Activated naive CD8-positive, alpha-beta T cell (primary cell): ENCODE measurements around the gene CFAP74.

Experiments used
- H3K27ac Mint-ChIP-seq: one replicate; pipeline ENCODE4 v1.8.0; 2021; ENCODE audit warnings: mixed read lengths
- H3K27me3 Mint-ChIP-seq: one replicate; pipeline ENCODE4 v1.8.0; 2021; ENCODE audit warnings: mixed read lengths
- H3K36me3 Mint-ChIP-seq: one replicate; pipeline ENCODE4 v1.8.0; 2021; ENCODE audit warnings: mixed read lengths
- H3K4me1 Mint-ChIP-seq: one replicate; pipeline ENCODE4 v1.8.0; 2021; ENCODE audit warnings: low read depth, mixed read lengths
- H3K4me3 Mint-ChIP-seq: one replicate; pipeline ENCODE4 v1.8.0; 2021; ENCODE audit warnings: mild to moderate bottlenecking, mixed read lengths
- H3K9me3 Mint-ChIP-seq: one replicate; pipeline ENCODE4 v1.8.0; 2021; ENCODE audit warnings: low read depth, mixed read lengths

CFAP74 gene

DNA sequence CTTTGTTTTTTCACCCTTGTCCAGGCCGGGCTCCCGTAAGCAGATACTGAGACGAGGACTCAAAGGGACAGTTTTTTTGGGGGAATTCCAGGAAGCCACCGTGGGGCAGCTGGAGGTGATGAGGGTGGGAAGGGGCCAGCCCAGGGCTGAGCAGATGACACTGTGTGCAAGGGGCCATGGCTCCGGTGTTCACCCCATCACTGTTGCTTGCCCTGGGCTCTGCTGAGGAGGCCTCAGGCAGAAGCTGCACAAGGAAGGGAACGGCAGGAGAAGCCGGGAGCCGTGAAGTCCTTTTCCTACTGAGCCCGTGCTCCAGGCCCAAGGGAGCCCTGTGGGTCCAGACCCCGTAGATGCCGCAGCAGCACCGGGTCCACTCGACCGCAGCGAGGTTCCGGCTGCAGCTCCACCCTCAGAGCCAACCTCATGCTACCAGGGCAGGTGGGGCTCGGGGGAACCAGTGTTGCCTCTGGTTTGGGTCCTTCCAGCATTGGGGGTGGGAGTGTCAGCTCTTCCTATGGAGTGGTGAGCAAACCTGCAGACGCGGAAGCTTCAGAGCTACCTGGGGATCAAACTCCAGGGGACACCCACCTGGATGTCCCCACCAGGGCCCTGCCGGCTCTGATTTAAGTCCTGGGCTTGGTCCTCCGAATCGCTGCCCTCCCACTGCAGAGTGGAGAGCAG is 92.8 kb downstream of the CFAP74 start:
- H3K36me3 Mint-ChIP-seq = no peaks in the 10 kb centered on the region
- no peak overlapping the region for H3K27ac Mint-ChIP-seq
- no peaks in the 10 kb centered on the region for H3K9me3 Mint-ChIP-seq
- H3K4me3 Mint-ChIP-seq = peak overlapping the region; percentile 67
- H3K27me3 Mint-ChIP-seq = no peaks in the 10 kb centered on the region
- peaks cover 14% of the 10 kb centered on the region for H3K4me1 Mint-ChIP-seq

DNA sequence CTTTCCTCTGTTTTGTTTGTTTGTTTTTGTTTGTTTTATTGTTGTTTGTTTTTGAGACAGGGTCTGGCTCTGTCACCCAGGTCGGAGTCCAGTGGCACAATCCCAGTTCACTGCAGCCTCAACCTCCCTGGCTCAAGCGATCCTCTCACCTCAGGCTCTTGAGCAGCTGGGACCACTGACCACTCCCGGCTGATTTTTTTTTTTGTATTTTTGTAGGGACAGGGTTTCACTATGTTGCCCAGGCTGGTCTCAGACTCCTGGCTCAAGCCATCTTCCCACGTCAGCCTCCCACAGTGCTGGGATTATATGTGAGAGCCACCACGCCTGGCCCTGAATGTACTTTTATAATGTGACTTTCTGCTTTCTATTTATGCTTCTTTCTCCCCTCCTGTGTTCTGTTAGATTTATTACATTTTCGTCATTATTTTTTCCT is 93.5 kb downstream of the CFAP74 start:
- Mint-ChIP-seq H3K4me1 (peaks cover 14% of the 10 kb centered on the region), H3K9me3 (no peaks in the 10 kb centered on the region), H3K27me3 (no peaks in the 10 kb centered on the region), H3K36me3 (no peaks in the 10 kb centered on the region), H3K4me3 (peak overlapping the region; percentile 67), H3K27ac (peak overlapping the region; percentile 67)

DNA sequence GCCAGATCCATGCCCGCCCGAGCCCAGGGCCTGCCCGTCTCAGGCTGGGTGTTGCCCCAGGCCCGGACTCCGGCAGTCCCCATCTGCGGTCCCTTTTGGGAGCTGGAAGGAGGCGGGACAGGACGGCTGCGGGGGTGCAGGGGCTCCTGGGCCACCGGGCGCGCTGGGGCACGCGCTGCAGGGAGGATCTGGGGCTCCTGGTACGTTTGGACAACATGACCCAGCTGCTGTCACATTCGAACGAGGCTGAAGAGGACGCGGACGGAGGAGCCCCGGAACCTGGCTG is 95.1 kb downstream of the CFAP74 start:
- H3K27me3 Mint-ChIP-seq = no peaks in the 10 kb centered on the region
- no peak overlapping the region for H3K27ac Mint-ChIP-seq
- H3K4me1 Mint-ChIP-seq = peaks cover 14% of the 10 kb centered on the region
- no peaks in the 10 kb centered on the region for H3K9me3 Mint-ChIP-seq
- no peaks in the 10 kb centered on the region for H3K36me3 Mint-ChIP-seq
- H3K4me3 Mint-ChIP-seq = peak overlapping the region; percentile 27

DNA sequence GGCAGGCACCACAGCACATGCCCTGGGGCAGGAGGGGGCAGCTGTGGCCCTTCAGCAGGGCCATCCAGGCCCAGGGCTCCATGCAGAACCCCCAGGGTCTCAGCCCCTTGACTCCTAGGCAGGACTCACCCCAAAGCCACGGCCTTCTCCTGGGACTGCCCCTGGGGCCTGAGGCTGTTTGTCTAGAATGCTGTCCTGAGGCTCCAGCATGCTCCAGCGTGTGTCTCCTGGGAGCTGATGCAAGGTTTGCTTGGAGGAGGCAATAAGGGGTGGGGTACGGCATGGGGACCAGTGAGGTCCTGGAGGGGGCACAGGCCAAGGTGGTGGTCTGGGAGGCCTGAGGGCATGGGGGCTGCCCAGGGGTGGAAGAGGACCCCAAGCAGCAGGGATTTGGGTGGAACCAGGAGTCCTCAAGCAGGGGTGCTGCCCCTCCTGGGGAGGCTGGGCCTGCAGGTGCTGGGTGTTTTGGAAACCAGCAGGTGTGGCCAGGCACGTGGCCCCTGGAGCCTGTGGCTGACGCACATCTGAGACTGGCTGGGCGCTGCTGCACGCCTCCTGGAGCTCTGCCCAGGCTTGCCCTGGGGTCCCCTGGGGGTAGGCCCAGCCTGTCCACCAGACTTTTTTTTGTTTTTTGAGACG is 96.4 kb downstream of the CFAP74 start:
- no peak overlapping the region for H3K4me3 Mint-ChIP-seq
- peaks cover 14% of the 10 kb centered on the region for H3K4me1 Mint-ChIP-seq
- no peaks in the 10 kb centered on the region for H3K36me3 Mint-ChIP-seq
- H3K27ac Mint-ChIP-seq = no peak overlapping the region
- H3K9me3 Mint-ChIP-seq = no peaks in the 10 kb centered on the region
- H3K27me3 Mint-ChIP-seq = no peaks in the 10 kb centered on the region

DNA sequence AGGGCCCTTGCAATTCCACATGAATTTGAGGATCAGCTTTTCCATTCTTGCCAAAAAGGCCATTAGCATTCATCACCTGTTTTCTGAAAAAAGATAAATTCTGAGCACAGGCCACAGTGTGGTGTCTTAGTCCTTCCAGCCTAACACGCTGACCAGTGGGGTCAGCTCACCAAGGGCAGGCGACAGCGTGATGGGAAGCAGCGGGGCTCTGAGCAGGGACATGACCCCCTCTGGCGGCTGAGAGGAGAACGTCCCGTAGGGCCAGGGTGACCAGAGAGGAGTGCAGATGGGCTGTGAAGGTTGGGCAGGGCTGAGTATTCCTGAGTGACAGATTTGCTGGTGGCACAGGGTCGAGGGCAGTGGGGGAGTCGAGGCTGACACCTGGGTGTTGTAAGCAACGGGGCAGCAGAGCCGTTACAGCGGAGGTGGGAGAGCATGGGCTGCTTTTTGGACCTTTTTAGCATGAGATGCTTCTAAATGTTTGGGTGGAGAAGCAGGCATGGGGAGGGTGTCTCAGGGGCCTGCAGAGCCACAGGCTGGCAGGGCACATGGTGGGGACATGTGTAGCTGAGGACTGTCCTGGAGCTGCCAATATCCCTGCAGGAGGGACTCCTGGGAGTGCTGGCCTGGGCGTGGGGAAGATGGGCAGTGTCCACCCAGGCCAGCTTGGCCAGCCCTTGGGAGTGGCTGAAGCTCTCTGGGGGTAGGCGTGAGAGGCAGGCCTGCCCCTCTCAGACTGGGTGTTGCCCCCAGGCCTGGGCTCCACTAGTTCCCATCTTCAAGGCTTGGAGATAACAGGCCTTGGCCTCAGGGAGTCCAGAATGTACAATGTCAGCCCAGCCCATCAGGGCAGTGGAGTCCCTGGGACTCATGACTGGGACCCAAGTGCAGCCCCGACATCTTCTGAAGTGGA is 97.1 kb downstream of the CFAP74 start:
- H3K27me3 Mint-ChIP-seq = no peaks in the 10 kb centered on the region
- peak overlapping the region; percentile 69 for H3K4me3 Mint-ChIP-seq
- H3K27ac Mint-ChIP-seq = peak overlapping the region; percentile 69
- peaks cover 14% of the 10 kb centered on the region for H3K4me1 Mint-ChIP-seq
- no peaks in the 10 kb centered on the region for H3K9me3 Mint-ChIP-seq
- no peaks in the 10 kb centered on the region for H3K36me3 Mint-ChIP-seq

DNA sequence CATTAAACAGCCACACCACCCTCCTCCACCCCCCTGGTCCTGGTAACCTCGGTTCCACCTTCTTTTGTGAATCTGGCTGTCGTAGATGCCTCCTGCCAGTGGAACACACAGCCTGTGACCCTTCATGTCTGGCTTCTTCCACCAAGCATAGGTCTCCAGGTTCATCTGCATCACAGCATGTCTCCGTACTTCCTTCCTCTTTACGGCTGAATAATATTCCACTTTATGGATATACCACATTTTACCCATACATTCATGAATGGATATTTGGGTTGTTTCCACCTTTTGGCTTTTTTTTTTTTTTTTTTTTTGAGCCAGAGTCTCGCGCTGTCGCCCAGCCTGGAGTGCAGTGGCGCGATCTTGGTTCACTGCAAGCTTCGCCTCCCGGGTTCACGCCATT is 100.4 kb downstream of the CFAP74 start:
- Mint-ChIP-seq H3K27ac (no peak overlapping the region), H3K27me3 (no peaks in the 10 kb centered on the region), H3K4me3 (no peak overlapping the region), H3K9me3 (no peaks in the 10 kb centered on the region), H3K36me3 (no peaks in the 10 kb centered on the region), H3K4me1 (peaks cover 11% of the 10 kb centered on the region)

DNA sequence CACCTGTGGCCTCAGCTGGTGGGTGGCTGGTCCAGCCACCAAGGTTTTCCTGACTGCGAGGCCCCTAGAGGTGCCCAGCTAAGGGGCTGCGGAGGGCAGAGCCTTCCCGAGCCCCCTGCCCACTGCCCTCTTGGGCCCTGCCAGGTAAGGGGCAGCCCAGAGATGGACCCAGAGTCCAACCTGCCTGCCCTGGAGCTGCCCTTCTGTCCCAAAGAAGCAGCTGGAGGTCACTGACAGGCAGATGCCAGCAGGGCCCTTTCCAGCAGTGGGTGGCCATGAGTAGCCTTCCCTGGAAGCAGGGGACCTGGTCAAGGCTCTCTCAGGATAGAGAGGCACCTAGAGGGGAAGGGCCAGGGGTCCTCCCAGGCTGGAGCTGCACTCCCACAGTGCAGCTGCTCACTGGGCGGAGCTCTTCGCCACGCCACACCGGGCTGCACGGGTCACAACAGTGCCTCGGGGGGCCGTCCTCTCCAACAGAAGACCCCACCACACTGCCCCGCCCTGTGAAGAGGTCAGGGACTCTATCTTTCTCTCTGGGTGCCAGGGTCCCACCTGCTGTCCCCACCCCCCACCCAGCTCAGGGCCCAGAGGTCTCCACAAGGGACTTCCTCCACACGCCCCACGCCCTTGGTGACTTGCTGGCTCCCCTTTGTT is 101.8 kb downstream of the CFAP74 start:
- no peaks in the 10 kb centered on the region for H3K27me3 Mint-ChIP-seq
- H3K36me3 Mint-ChIP-seq = no peaks in the 10 kb centered on the region
- H3K27ac Mint-ChIP-seq = no peak overlapping the region
- H3K4me1 Mint-ChIP-seq = peaks cover 14% of the 10 kb centered on the region
- no peak overlapping the region for H3K4me3 Mint-ChIP-seq
- H3K9me3 Mint-ChIP-seq = no peaks in the 10 kb centered on the region

DNA sequence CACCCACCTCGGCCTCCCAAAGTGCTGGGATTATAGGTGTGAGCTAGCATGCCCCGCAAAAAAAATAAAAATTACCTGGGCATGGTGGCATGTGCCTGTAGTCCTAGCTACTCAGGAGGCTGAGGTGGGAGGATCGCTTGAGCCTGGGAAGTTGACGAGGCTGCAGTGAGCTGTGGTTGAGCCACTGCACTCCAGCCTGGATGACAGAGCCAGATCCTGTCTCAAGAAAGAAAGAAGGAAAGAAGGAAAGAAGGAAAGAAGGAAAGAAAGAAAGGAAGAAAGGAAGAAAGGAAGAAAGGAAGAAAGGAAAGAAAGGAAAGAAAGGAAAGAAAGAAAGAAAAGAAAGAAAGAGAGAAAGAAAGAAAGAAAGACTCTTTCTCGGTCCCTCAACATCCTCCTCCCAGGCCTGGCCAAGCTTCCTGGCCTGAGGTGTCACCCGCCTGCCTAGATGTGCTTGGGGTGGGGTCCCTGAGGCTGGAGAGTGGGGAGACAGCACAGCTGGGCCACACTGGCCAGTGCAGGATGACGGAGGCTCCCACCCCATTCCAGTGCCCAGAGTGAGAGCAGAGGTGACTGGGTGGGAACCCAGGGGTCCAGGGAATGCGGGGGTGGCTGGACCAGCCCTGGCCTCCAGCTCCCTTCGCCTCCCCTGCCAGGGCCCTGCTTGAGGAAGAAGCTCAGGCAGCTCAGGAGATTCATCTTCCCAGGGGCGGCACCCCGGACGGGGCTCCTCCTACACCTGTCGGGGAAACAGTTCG is 102.5 kb downstream of the CFAP74 start:
- no peaks in the 10 kb centered on the region for H3K27me3 Mint-ChIP-seq
- H3K4me3 Mint-ChIP-seq = no peak overlapping the region
- H3K9me3 Mint-ChIP-seq = no peaks in the 10 kb centered on the region
- H3K27ac Mint-ChIP-seq = no peak overlapping the region
- H3K36me3 Mint-ChIP-seq = no peaks in the 10 kb centered on the region
- H3K4me1 Mint-ChIP-seq = peaks cover 10% of the 10 kb centered on the region

DNA sequence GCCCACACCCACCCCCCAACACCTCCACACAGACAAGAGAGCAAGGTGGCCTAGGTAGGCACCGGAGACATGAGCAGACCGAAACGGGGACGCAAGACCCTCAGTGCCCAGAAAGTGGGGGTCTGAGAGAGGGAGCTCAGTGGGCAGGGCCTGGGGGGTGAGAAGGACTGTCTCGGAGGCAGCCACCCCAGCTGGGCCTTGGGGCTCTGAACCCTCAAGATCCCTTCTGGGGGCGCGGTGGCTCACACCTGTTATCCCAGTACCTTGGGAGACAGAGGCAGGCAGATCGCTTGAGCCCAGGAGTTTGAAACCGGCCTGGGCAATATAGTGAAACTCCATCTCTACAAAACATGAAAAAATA is 103.6 kb downstream of the CFAP74 start:
- Mint-ChIP-seq H3K27me3 (no peaks in the 10 kb centered on the region), H3K4me1 (peaks cover 18% of the 10 kb centered on the region), H3K4me3 (no peak overlapping the region), H3K9me3 (no peaks in the 10 kb centered on the region), H3K27ac (no peak overlapping the region), H3K36me3 (no peaks in the 10 kb centered on the region)

DNA sequence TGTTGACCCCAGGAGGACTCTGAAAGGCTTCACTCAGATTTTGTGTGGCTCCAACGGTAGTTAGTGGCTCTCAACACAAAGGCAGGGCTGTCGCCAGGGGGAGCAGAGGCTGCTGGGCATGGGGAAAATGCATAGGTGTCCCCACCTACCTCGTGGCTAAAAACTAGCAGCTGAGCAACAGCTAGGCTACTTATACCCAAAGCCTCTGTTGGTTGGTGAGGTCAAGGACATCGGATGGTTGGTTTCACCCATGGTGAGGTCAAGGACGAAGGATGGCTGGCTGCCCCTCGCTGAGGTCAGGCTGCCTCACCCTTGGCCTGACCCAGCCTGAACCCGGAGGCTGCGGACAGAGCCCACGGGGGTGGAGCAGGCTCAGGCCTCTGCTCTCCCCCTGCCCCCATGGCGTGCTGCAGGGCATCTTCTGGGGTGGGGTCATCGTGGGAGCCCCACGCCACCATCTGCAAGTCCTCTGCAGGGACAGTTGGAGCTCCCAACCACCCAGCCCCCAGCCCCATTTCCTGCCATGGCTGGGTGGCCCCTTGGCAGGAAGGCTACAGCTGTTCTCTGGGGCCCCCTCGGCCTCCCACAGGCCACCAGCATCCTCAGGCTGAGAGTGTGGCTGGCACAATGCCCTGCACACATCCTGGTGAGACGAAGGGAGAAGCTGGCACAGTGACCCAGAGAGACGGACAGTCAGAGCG is 104.2 kb downstream of the CFAP74 start:
- Mint-ChIP-seq H3K36me3 (no peaks in the 10 kb centered on the region), H3K4me1 (peaks cover 23% of the 10 kb centered on the region), H3K4me3 (no peak overlapping the region), H3K9me3 (no peaks in the 10 kb centered on the region), H3K27ac (no peak overlapping the region), H3K27me3 (no peaks in the 10 kb centered on the region)

DNA sequence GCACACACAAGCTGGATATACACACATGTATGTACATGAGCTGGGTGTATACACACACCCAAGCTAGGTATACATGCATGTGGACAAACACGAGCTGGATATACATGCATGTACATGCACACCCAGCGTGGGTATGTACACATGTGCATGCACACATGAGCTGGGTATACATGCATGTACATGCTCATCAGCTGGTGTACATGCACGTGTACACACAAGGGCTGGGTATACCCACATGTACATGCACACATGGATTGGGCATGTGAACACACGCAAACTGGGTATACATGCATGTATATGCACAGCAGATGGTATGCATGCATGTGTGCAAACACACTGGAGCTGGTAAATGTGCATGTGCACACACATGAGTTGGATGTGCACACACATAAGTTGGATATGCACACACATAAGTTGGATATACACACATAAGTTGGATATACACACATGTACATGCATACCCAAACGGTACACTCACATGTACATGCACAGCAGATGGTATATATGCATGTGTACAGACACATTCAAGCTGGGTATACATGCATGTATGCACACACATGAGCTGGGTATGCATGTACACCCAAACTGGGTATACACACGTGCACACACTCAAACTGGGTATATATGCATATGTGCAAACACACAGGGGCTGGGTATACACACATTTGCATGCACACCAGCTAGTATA is 105.2 kb downstream of the CFAP74 start:
- Mint-ChIP-seq H3K36me3 (no peaks in the 10 kb centered on the region), H3K4me1 (peaks cover 26% of the 10 kb centered on the region), H3K27me3 (no peaks in the 10 kb centered on the region), H3K9me3 (no peaks in the 10 kb centered on the region), H3K4me3 (no peak overlapping the region), H3K27ac (no peak overlapping the region)

DNA sequence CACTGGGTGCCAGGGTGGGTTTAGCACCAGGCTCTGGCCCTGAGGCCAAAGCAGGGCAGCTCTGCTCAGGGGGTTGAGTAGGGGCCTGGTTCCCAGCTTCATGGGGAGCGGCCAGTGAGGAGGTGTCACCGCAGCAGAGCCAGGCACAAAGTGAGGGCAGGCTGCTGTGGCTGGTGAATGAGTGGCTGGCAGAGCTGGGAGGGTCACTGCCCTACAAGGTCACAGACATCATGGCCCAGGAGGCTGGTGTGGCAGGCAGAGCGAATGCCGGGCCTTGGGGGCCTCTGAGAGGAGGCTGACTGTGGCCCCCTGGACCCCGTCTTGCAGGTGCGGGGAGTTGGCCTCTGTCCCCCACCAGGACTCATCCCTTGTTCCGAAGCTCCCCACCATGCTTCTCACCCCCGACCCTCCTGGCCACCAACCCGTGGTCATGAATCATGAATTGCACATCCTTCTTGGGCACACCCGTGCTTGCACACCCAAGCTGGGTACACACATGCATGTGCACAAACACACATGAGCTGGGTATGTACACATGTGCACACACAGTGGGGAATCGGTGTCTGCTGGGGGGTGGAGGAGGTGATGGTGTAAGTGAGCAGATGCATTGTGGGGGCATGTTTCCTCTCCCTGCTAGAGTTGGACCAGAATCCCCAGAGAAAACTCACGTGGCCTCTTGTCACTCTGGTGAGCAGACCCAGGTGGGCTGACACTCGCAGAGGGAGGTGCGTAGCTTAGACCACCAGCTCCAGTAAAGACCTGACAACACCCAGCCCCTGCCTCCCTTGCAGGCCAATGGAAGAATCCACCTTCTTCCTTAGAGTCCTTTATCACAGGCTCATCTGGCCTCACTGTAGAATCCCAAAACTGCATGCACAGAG is 107.9 kb downstream of the CFAP74 start:
- Mint-ChIP-seq H3K4me1 (peaks cover 40% of the 10 kb centered on the region), H3K9me3 (no peaks in the 10 kb centered on the region), H3K4me3 (no peak overlapping the region), H3K36me3 (no peaks in the 10 kb centered on the region), H3K27me3 (no peaks in the 10 kb centered on the region), H3K27ac (no peak overlapping the region)

DNA sequence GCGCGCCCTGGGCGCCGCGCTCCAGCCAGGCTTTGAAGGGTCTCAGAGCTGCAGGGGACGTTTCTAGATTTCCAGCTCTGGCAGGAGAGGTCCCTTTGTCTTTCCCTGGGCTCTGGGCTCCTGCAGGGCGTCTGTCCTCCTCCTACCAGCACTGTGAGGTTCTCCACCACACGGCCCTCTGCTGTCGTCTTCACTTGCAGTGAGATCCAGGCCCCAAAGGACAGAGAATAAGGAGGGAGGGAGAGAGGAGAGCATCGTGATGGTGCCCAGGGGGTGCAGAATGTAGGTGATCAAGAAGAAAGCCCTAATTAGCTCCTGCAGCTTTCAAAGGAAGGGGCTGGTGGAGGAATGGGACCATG is 108.5 kb downstream of the CFAP74 start:
- Mint-ChIP-seq H3K27ac (peak overlapping the region; percentile 22), H3K9me3 (no peaks in the 10 kb centered on the region)

More for the DNA sequence above, 108.5 kb downstream of the CFAP74 start:
- Mint-ChIP-seq H3K36me3 (no peaks in the 10 kb centered on the region), H3K4me1 (peaks cover 40% of the 10 kb centered on the region), H3K4me3 (no peak overlapping the region), H3K27me3 (no peaks in the 10 kb centered on the region)
